Pulmonary artery endothelial cell (primary cell): Measurements from ENCODE around the gene MLPH. TPM values are rescaled to one million over a fixed set of nuclear protein-coding genes. Genes with fewer than 3 reads are reported as not detected.

Experiments
- DNase-seq: peaks from one replicate; pipeline ENCODE4 v3.0.0-alpha.2; 2011; ENCODE audit warnings: low read depth, low spot score
- total RNA-seq: library from RNA; depleted of rRNA; stranded (reverse); fragments of >200 nt; gene quantifications from 2 replicates; pipeline ENCODE4 v1.2.3, GENCODE V29; 2014

Gene MLPH
- not detected in 2 replicates for total RNA-seq

- no peak for DNase-seq
These were observed at the start of gene MLPH for GRCh38 chr2:237486819-237487448. MLPH (plus strand) TSS chr2:237487251; CDS start chr2:237493427, 6,176 bp downstream.

GRCh38 chr2:237437566-237437965, 49.5 kb upstream of the MLPH start:
- no peak for DNase-seq

- DNase-seq, result no peak
These were observed 48.7 kb upstream of the MLPH start for GRCh38 chr2:237438080-237438940.

GRCh38 chr2:237440819-237441281, 46.2 kb upstream of the MLPH start:
- DNase-seq, result no peak

- DNase-seq, result no peak
These were observed 45.3 kb upstream of the MLPH start for GRCh38 chr2:237441605-237442274.

GRCh38 chr2:237444071-237444470, 43.0 kb upstream of the MLPH start:
- no peak for DNase-seq

GRCh38 chr2:237445611-237446337, 41.3 kb upstream of the MLPH start:
- DNase-seq, result no peak

GRCh38 chr2:237446338-237446665, 40.7 kb upstream of the MLPH start:
- no peak for DNase-seq

GRCh38 chr2:237447496-237447895, 39.6 kb upstream of the MLPH start:
- DNase-seq, result no peak

- no peak for DNase-seq
These were observed 38.9 kb upstream of the MLPH start for GRCh38 chr2:237448171-237448570.

GRCh38 chr2:237448626-237449025, 38.4 kb upstream of the MLPH start:
- no peak for DNase-seq

- DNase-seq, result peak; percentile 60
These were observed 37.7 kb upstream of the MLPH start for GRCh38 chr2:237449193-237449881.

- no peak for DNase-seq
These were observed 36.9 kb upstream of the MLPH start for GRCh38 chr2:237450108-237450507.

GRCh38 chr2:237450583-237450982, 36.5 kb upstream of the MLPH start:
- no peak for DNase-seq

- no peak for DNase-seq
These were observed 35.2 kb upstream of the MLPH start for GRCh38 chr2:237451643-237452469.

- no peak for DNase-seq
These were observed 34.2 kb upstream of the MLPH start for GRCh38 chr2:237452861-237453260.

- DNase-seq, result no peak
These were observed 33.4 kb upstream of the MLPH start for GRCh38 chr2:237453671-237454070.

- no peak for DNase-seq
These were observed 31.3 kb upstream of the MLPH start for GRCh38 chr2:237455764-237456163.

- DNase-seq, result no peak
These were observed 30.7 kb upstream of the MLPH start for GRCh38 chr2:237456200-237456843.
